Upper lobe of left lung (tissue), 6 donors: ENCODE data around the gene DARS1. TPM values are rescaled to one million over a fixed set of nuclear protein-coding genes. Genes with fewer than 3 reads are reported as not detected.
A peak's percentile ranks its signal among the peaks of the same experiment; 100 is the strongest.

Experiments used
- ATAC-seq, 2 donors: fragments of 200-7000 bp; cut with Tn5 transposase; one replicate each; pipeline ENCODE4 v1.9.1; 2022; ENCODE audit warnings: mild to moderate bottlenecking in 2 of 2, moderate library complexity in 2 of 2; ENCODE audit not compliant: low FRiP score in 2 of 2
- DNase-seq, 2 donors: peaks; one replicate each; pipeline ENCODE4 v3.0.0-alpha.2; 2019 to 2020
- H3K27ac ChIP-seq, 4 donors: fragments of 200-600 bp; sonication (generic); one replicate each; pipeline ENCODE4 v1.5.1; 2016 to 2019
- H3K27me3 ChIP-seq, 4 donors: fragments of 200-600 bp; sonication (generic); one replicate each; pipeline ENCODE4 v1.5.1; 2017 to 2019
- H3K36me3 ChIP-seq, 4 donors: fragments of 200-600 bp; sonication (generic); one replicate each; pipeline ENCODE4 v1.5.1; 2016 to 2019
- H3K4me1 ChIP-seq, 4 donors: fragments of 200-600 bp; sonication (generic); one replicate each; pipeline ENCODE4 v1.5.1; 2018 to 2019
- H3K4me3 ChIP-seq, 4 donors: fragments of 200-600 bp; sonication (generic); one replicate each; pipeline ENCODE4 v1.5.1; 2017 to 2019; ENCODE audit warnings: mild to moderate bottlenecking in 2 of 4, moderate library complexity in 1 of 4
- H3K9me3 ChIP-seq, 4 donors: fragments of 200-600 bp; sonication (generic); one replicate each; pipeline ENCODE4 v1.5.1; 2018 to 2019
- EP300 ChIP-seq, 4 donors: sonication (generic); formaldehyde crosslinking; IDR thresholded peaks; one replicate each; pipeline ENCODE4 v1.5.1; 2017; ENCODE audit warnings: antibody characterized with exemption in 4 of 4, control low read depth in 2 of 4
- POLR2A ChIP-seq, 4 donors: fragments of 450-650 bp; IDR thresholded peaks; one replicate each; pipeline ENCODE4 v1.5.1; 2016 to 2017; ENCODE audit warnings: antibody characterized with exemption in 4 of 4, mild to moderate bottlenecking in 2 of 4
- POLR2AphosphoS5 ChIP-seq, 2 donors: sonication (generic); formaldehyde crosslinking; IDR thresholded peaks; one replicate each; pipeline ENCODE4 v1.5.1; 2017; ENCODE audit warnings: antibody characterized with exemption in 2 of 2
- WGBS, 2 donors: methylation state at CpG; one replicate each; pipeline ENCODE4 v1.1.5; 2017 to 2018; 5-methylcytosine and 5-hydroxymethylcytosine counted together
- total RNA-seq, 6 donors: library from RNA; depleted of rRNA in 4 of 6; stranded (reverse); fragments of >200 nt in 4 of 6; gene quantifications; one replicate each; pipeline versions ENCODE4 v1.1.0 to v1.2.1, GENCODE V29; 2016 to 2021
- TF ChIP-seq, protein P1 (sequence below), 6 experiments: fragments of 450-650 bp in 4 of 6; fragments of 200-600 bp in 2 of 6; sonication (generic) in 2 of 6; IDR thresholded peaks; one replicate each; pipeline ENCODE4 v1.5.1; 2016 to 2019; ENCODE audit warnings: antibody characterized with exemption in 6 of 6
- donor health status: DM: no; HTN: no; CAD: no; lungs with moderate emphysema.
- donor health status: DM: no; HTN: yes; CAD: no; lungs with severe emphysema.

Gene DARS1
- total RNA-seq, 6 donors from 2014 or later = 38.5 to 68.1 (median 51.9) TPM

DNA sequence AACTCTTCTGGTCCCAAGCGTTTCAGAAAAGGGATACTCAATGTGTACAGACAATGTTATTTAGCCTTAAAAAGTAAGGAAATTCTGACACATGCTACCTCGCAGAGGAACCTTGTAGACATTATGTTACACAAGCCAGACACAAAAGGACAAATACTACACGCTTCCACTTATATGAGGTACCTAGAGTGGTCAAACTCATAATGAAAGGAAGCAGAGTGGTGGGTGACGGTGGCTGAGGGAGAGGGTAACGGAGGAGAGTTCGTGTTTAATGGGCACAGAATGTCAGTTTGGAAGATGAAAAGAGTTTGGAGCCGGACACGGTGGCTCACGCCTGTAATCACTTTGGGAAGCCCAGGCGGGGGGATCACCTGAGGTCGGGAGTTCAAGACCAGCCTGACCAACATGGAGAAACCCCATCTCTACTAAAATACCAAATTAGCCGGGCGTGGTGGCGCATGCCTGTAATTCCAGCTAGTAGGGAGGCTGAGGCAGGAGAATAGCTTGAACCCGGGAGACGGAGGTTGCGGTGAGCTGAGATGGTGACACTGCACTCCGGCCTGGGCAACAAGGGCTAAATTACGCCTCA lies 110.6 kb downstream of the DARS1 start:
- 79% methylated on average over 19 of the region's 19 CpGs for WGBS, 2 donors
- Histone ChIP-seq H3K4me1 (peaks cover 9 to 18% (median 15%) of the 10 kb centered on the region in 4 donors), H3K9me3 (no peaks in the 10 kb centered on the region), H3K4me3 (peak overlapping the region in 3 of 4 donors; percentile 61 to 84 (median 63)), H3K36me3 (peaks cover 0 to 21% (median 2%) of the 10 kb centered on the region in 4 donors), H3K27ac (no peak overlapping the region), H3K27me3 (no peaks in the 10 kb centered on the region)
- no peak for DNase-seq
- TF ChIP-seq, protein P1, sequence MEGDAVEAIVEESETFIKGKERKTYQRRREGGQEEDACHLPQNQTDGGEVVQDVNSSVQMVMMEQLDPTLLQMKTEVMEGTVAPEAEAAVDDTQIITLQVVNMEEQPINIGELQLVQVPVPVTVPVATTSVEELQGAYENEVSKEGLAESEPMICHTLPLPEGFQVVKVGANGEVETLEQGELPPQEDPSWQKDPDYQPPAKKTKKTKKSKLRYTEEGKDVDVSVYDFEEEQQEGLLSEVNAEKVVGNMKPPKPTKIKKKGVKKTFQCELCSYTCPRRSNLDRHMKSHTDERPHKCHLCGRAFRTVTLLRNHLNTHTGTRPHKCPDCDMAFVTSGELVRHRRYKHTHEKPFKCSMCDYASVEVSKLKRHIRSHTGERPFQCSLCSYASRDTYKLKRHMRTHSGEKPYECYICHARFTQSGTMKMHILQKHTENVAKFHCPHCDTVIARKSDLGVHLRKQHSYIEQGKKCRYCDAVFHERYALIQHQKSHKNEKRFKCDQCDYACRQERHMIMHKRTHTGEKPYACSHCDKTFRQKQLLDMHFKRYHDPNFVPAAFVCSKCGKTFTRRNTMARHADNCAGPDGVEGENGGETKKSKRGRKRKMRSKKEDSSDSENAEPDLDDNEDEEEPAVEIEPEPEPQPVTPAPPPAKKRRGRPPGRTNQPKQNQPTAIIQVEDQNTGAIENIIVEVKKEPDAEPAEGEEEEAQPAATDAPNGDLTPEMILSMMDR (IDR thresholded peaks at IDR 0.05) = no peak
- no peak for TF ChIP-seq POLR2A (IDR thresholded peaks at IDR 0.05)
- no peak for TF ChIP-seq EP300 (IDR thresholded peaks at IDR 0.05)
- no peak for TF ChIP-seq POLR2AphosphoS5 (IDR thresholded peaks at IDR 0.05)
- no peak for ATAC-seq

DNA sequence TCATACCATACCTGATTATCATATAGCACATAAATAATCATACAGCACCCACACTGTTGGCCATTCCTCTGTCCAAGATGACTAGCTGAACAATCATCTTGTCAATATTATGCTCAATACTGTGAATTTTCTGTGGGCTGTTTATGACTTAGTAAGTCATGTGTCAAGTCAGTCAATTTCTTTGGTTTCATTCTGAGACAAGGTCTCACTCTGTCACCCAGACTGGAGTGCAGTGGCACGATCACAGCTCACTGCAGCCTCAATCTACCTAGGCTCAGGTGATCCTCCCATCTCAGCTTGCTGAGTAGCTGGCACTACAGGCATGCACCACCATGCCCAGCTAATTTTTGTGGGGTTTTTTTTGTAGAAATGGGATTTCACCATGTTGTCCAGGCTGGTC lies 114.9 kb downstream of the DARS1 start:
- Histone ChIP-seq H3K9me3 (no peaks in the 10 kb centered on the region), H3K4me1 (peaks cover 9 to 12% (median 9%) of the 10 kb centered on the region in 4 donors), H3K36me3 (peaks cover 4 to 45% (median 13%) of the 10 kb centered on the region in 4 donors), H3K4me3 (no peak overlapping the region), H3K27me3 (no peaks in the 10 kb centered on the region), H3K27ac (no peak overlapping the region)
- TF ChIP-seq, protein P1 (IDR thresholded peaks at IDR 0.05) = no peak
- TF ChIP-seq POLR2A (IDR thresholded peaks at IDR 0.05) (no peak), POLR2AphosphoS5 (IDR thresholded peaks at IDR 0.05) (no peak), EP300 (IDR thresholded peaks at IDR 0.05) (no peak)
- no peak for ATAC-seq
- WGBS, 2 donors = 43 to 90% methylated on average over 1 of the region's 1 CpG
- DNase-seq = no peak

DNA sequence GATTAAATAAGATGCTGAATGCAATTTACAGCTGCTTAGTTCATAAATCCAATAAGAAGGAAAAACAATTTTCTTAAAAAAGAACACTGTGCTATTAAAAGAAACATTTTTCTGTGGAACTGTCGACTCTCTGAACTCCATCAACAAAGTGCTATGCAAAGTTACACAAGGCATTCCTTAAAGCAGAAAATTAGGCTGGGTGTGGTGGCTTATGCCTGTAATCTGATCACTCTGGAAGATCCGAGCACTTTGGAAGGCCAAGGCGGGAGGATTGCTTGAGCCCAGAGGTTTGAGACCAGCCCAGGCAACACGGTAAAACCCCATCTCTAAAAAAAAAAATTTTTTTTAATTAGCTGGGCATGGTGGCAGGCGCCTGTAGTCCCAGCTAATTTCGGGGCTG lies 122.2 kb downstream of the DARS1 start:
- Histone ChIP-seq H3K4me3 (no peak overlapping the region), H3K9me3 (no peaks in the 10 kb centered on the region), H3K36me3 (peaks cover 0 to 67% (median 17%) of the 10 kb centered on the region in 4 donors), H3K4me1 (no peaks in the 10 kb centered on the region), H3K27ac (no peak overlapping the region), H3K27me3 (no peaks in the 10 kb centered on the region)
- 86 to 96% methylated on average over 6 of the region's 6 CpGs for WGBS, 2 donors
- TF ChIP-seq POLR2A (IDR thresholded peaks at IDR 0.05) (no peak), EP300 (IDR thresholded peaks at IDR 0.05) (no peak), POLR2AphosphoS5 (IDR thresholded peaks at IDR 0.05) (no peak)
- TF ChIP-seq, protein P1 (IDR thresholded peaks at IDR 0.05) = no peak
- no peak for ATAC-seq
- no peak for DNase-seq

DNA sequence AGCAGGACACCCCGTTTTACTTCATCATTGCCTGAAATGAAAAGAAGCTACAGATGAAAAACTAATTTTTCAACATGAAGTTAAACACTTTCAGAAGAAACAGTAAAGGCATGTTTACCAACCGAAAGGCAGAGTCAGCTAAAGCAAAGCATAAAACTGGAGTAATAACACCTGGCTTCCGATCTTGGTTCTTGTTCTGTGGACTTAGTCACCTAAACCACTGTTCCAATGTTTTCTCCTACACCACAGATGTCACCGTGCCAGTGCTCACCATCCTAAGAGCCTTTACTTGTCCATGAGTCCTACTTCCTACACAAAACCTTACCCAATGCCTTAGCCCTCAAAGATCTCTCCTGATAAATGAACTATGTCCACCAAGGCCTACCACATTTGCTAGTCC lies 122.7 kb downstream of the DARS1 start:
- TF ChIP-seq, protein P1 (IDR thresholded peaks at IDR 0.05) = no peak
- TF ChIP-seq POLR2AphosphoS5 (IDR thresholded peaks at IDR 0.05) (no peak), EP300 (IDR thresholded peaks at IDR 0.05) (no peak), POLR2A (IDR thresholded peaks at IDR 0.05) (no peak)
- no peak for ATAC-seq

More for the DNA sequence above, 122.7 kb downstream of the DARS1 start:
- Histone ChIP-seq H3K9me3 (no peaks in the 10 kb centered on the region), H3K27me3 (no peaks in the 10 kb centered on the region), H3K4me1 (no peaks in the 10 kb centered on the region), H3K4me3 (no peak overlapping the region), H3K27ac (no peak overlapping the region), H3K36me3 (peaks cover 0 to 68% (median 17%) of the 10 kb centered on the region in 4 donors)
- DNase-seq = no peak
- 79 to 82% methylated on average over 4 of the region's 4 CpGs for WGBS, 2 donors

Other genes with a start within 250 kb of the DARS1 start
- 100 to 1,000 TPM in 1 of 6 donors, 10 to 100 TPM in 5; 34.0 to 101 (median 67.8) TPM for gene UBXN4, start 243.8 kb downstream of the DARS1 start, total RNA-seq
- gene LCT, start 148.4 kb downstream of the DARS1 start, total RNA-seq = under 1 TPM in 2 of 6 donors, not detected in 4; 0.03 to 0.20 TPM
- 10 to 100 TPM in 1 of 6 donors, 1 to 10 TPM in 5; 4.2 to 10.5 (median 7.6) TPM for gene MCM6, start 109.2 kb downstream of the DARS1 start, total RNA-seq
- gene CXCR4, start 132.5 kb upstream of the DARS1 start, total RNA-seq = 10 to 100 TPM; 27.3 to 71.2 (median 56.6) TPM